H1 (cell line): ENCODE measurements around the gene ERI2. TPM values are rescaled to one million over a fixed set of nuclear protein-coding genes. Genes with fewer than 3 reads are reported as not detected.

ENCODE experiments used
- CTCF ChIA-PET: fragments of 300-600 bp; sonication (Branson Sonifier 250); formaldehyde crosslinking; loops from one replicate; lab custom pipeline; 2021; ENCODE audit not compliant: partially characterized antibody; lab: Charles Lee
- POLR2A ChIA-PET: fragments of 300-600 bp; sonication (Branson Sonifier 250); formaldehyde crosslinking; loops from one replicate; lab custom pipeline; 2021; ENCODE audit warnings: inconsistent platforms; ENCODE audit not compliant: partially characterized antibody; lab: Charles Lee
- DNase-seq, 2 experiments: peaks; one replicate each; pipeline versions ENCODE4 v3.0.0 to v3.0.0-alpha.2; 2010 to 2022; ENCODE audit warnings: low spot score in 2 of 2, low read depth in 1 of 2, mixed read lengths in 1 of 2
- FAIRE-seq: peaks from 2 replicates; lab custom pipeline; 2011; peaks lifted over from hg19 to GRCh38; lab: Jason Lieb, UNC
- H2AFZ ChIP-seq: 2 replicates; pipeline ENCODE4 v1.8.1; 2012; ENCODE audit warnings: low read length, inconsistent platforms
- H2AK5ac ChIP-seq: 2 replicates; pipeline ENCODE4 v1.6.1; 2013; ENCODE audit warnings: low read depth, low read length
- H2BK120ac ChIP-seq: replicated peaks from 2 replicates; pipeline ENCODE3; 2013; ENCODE audit warnings: low read depth, low read length, inconsistent platforms
- H2BK12ac ChIP-seq: 2 replicates; pipeline ENCODE4 v1.6.1; 2013; ENCODE audit warnings: low read depth, low read length
- H2BK15ac ChIP-seq: 2 replicates; pipeline ENCODE4 v1.6.1; 2013; ENCODE audit warnings: low read length
- H2BK20ac ChIP-seq: 2 replicates; pipeline ENCODE4 v1.6.1; 2013; ENCODE audit warnings: low read length
- H2BK5ac ChIP-seq: 2 replicates; pipeline ENCODE4 v1.6.1; 2013; ENCODE audit warnings: low read depth, low read length
- H3K14ac ChIP-seq: 2 replicates; pipeline ENCODE4 v1.6.1; 2013; ENCODE audit warnings: inconsistent platforms; ENCODE audit not compliant: insufficient read length
- H3K18ac ChIP-seq: 2 replicates; pipeline ENCODE4 v1.6.1; 2013; ENCODE audit warnings: low read length; ENCODE audit errors: extremely low read depth
- H3K23ac ChIP-seq: 2 replicates; pipeline ENCODE4 v1.6.1; 2013; ENCODE audit warnings: inconsistent platforms; ENCODE audit not compliant: insufficient read length
- H3K23me2 ChIP-seq: 2 replicates; pipeline ENCODE4 v1.6.1; 2013; ENCODE audit warnings: low read depth, low read length
- H3K27ac ChIP-seq: 2 replicates; pipeline ENCODE4 v1.6.1; 2011; ENCODE audit warnings: low read depth, low read length, inconsistent platforms
- H3K27me3 ChIP-seq, 4 experiments: replicated peaks in 1 of 4; 1 replicate in 1 of 4; 2 replicates in 3 of 4; pipeline versions ENCODE4 v1.6.1 to v1.8.1; 2011 to 2013; ENCODE audit warnings: low read length in 3 of 4, mild to moderate bottlenecking in 3 of 4, inconsistent platforms in 2 of 4, mixed read lengths in 2 of 4, moderate library complexity in 1 of 4; ENCODE audit not compliant: control insufficient read depth in 3 of 4, insufficient read depth in 3 of 4; ENCODE audit errors: extremely low read depth in 1 of 4
- H3K36me3 ChIP-seq, 4 experiments: 2 replicates each; pipeline versions ENCODE4 v1.6.1 to v1.8.1; 2011 to 2013; ENCODE audit warnings: mild to moderate bottlenecking in 4 of 4, low read length in 3 of 4, moderate library complexity in 2 of 4, control low read depth in 1 of 4, inconsistent platforms in 1 of 4; ENCODE audit not compliant: insufficient read depth in 4 of 4, control insufficient read depth in 2 of 4
- H3K4ac ChIP-seq: replicated peaks from 2 replicates; pipeline ENCODE3; 2013; ENCODE audit warnings: low read length, low read depth, mixed read lengths, inconsistent platforms; ENCODE audit not compliant: insufficient read length
- H3K4me1 ChIP-seq, 4 experiments: replicated peaks in 1 of 4; 1 replicate in 1 of 4; 2 replicates in 3 of 4; pipeline versions ENCODE4 v1.6.1 to v1.8.1; 2011 to 2013; ENCODE audit warnings: low read length in 3 of 4, inconsistent platforms in 2 of 4, mixed read lengths in 1 of 4; ENCODE audit not compliant: insufficient read depth in 4 of 4, control insufficient read depth in 3 of 4
- H3K4me2 ChIP-seq, 2 experiments: 2 replicates each; pipeline versions ENCODE4 v1.6.1 to v1.8.1; 2011 to 2013; ENCODE audit warnings: low read depth in 2 of 2, low read length in 2 of 2, control low read depth in 1 of 2, inconsistent platforms in 1 of 2, mild to moderate bottlenecking in 1 of 2; ENCODE audit not compliant: insufficient read depth in 1 of 2
- H3K4me3 ChIP-seq, 4 experiments: fragments of 200-600, 300-600 bp in 1 of 4; sonication (generic), shearing (Covaris generic), sonication (Bioruptor Twin) in 1 of 4; 2 replicates each; pipeline versions ENCODE4 v1.5.1 to v1.8.1; 2011 to 2016; ENCODE audit warnings: low read length in 4 of 4, low read depth in 3 of 4, control low read depth in 2 of 4, inconsistent platforms in 2 of 4, mild to moderate bottlenecking in 2 of 4, mixed read lengths in 1 of 4, moderate library complexity in 1 of 4; ENCODE audit not compliant: insufficient read depth in 2 of 4; ENCODE audit errors: extremely low read depth in 1 of 4
- H3K56ac ChIP-seq: replicated peaks from 2 replicates; pipeline ENCODE3; 2013; ENCODE audit warnings: low read depth, mild to moderate bottlenecking, mixed read lengths, low read length, inconsistent platforms; ENCODE audit not compliant: insufficient read length
- H3K79me1 ChIP-seq: 2 replicates; pipeline ENCODE4 v1.6.1; 2013; ENCODE audit warnings: low read depth, low read length, control low read depth
- H3K79me2 ChIP-seq, 2 experiments: 2 replicates each; pipeline versions ENCODE4 v1.6.1 to v1.8.1; 2012 to 2013; ENCODE audit warnings: low read length in 2 of 2, mild to moderate bottlenecking in 2 of 2, inconsistent platforms in 1 of 2; ENCODE audit not compliant: insufficient read depth in 2 of 2, control insufficient read depth in 1 of 2
- H3K9ac ChIP-seq, 4 experiments: replicated peaks in 1 of 4; 1 replicate in 1 of 4; 2 replicates in 3 of 4; pipeline versions ENCODE4 v1.6.1 to v1.8.1; 2011 to 2013; ENCODE audit warnings: low read depth in 3 of 4, low read length in 3 of 4, control low read depth in 2 of 4, mild to moderate bottlenecking in 2 of 4, moderate library complexity in 2 of 4, inconsistent platforms in 1 of 4; ENCODE audit errors: extremely low read depth in 1 of 4
- H3K9me3 ChIP-seq, 2 experiments: 2 replicates each; pipeline versions ENCODE4 v1.6.1 to v1.8.1; 2012 to 2013; ENCODE audit warnings: mild to moderate bottlenecking in 2 of 2, moderate library complexity in 2 of 2, control low read depth in 1 of 2, inconsistent platforms in 1 of 2, low read depth in 1 of 2, low read length in 1 of 2, mixed read lengths in 1 of 2; ENCODE audit not compliant: insufficient read depth in 2 of 2
- H4K20me1 ChIP-seq, 2 experiments: replicated peaks in 1 of 2; 2 replicates each; pipeline versions ENCODE3 to v1.8.1; 2011 to 2013; ENCODE audit warnings: inconsistent platforms in 2 of 2, low read length in 2 of 2, mild to moderate bottlenecking in 1 of 2; ENCODE audit not compliant: insufficient read depth in 2 of 2, control insufficient read depth in 1 of 2
- H4K5ac ChIP-seq: 2 replicates; pipeline ENCODE4 v1.6.1; 2013; ENCODE audit warnings: low read length, low read depth, mixed read lengths, inconsistent platforms; ENCODE audit not compliant: insufficient read length
- H4K8ac ChIP-seq: 2 replicates; pipeline ENCODE4 v1.8.0; 2013; ENCODE audit warnings: mild to moderate bottlenecking, moderate library complexity, low read length, inconsistent platforms; ENCODE audit not compliant: insufficient read depth; ENCODE audit errors: extremely low read depth
- H4K91ac ChIP-seq: replicated peaks from 2 replicates; pipeline ENCODE3; 2013; ENCODE audit warnings: low read length, mixed read lengths, inconsistent platforms; ENCODE audit not compliant: insufficient read length
- BCL11A ChIP-seq, 2 experiments: IDR thresholded peaks; one replicate each; pipeline ENCODE4 v1.6.1; 2011; ENCODE audit warnings: low read depth in 2 of 2, low read length in 2 of 2, mild to moderate bottlenecking in 2 of 2
- CHD2 ChIP-seq: IDR thresholded peaks from 2 replicates; pipeline ENCODE4 v1.6.1; 2012; ENCODE audit warnings: low read length, improper control_type of control experiment
- EZH2 ChIP-seq: fragments of 200-600 bp; sonication (generic); IDR thresholded peaks from 2 replicates; pipeline ENCODE4 v1.7.1; 2012; ENCODE audit warnings: low read depth, mild to moderate bottlenecking, moderate library complexity, low read length, inconsistent platforms; ENCODE audit not compliant: severe bottlenecking
- FOSL1 ChIP-seq: IDR thresholded peaks from 2 replicates; pipeline ENCODE4 v1.6.1; 2011; ENCODE audit warnings: mild to moderate bottlenecking, low read depth, low read length, moderate library complexity; ENCODE audit not compliant: insufficient read depth
- GTF2F1 ChIP-seq: IDR thresholded peaks from 2 replicates; pipeline ENCODE4 v1.6.1; 2012; ENCODE audit warnings: low read depth, low read length, improper control_type of control experiment, borderline replicate concordance
- JUN ChIP-seq: IDR thresholded peaks from 2 replicates; pipeline ENCODE4 v1.6.1; 2011; ENCODE audit warnings: low read depth, mild to moderate bottlenecking, improper control_type of control experiment, low read length
- KDM1A ChIP-seq: fragments of 200-600, 300-600 bp; sonication (generic); IDR thresholded peaks from 2 replicates; pipeline ENCODE4 v1.7.1; 2016; ENCODE audit warnings: mild to moderate bottlenecking, low read length, borderline replicate concordance
- KDM4A ChIP-seq: IDR thresholded peaks from one replicate; pipeline ENCODE4 v1.7.1; 2012; ENCODE audit warnings: low read depth, mild to moderate bottlenecking, moderate library complexity, low read length, inconsistent platforms; ENCODE audit not compliant: severe bottlenecking
- MAFK ChIP-seq: IDR thresholded peaks from 2 replicates; pipeline ENCODE4 v1.6.1; 2012; ENCODE audit warnings: low read depth, mild to moderate bottlenecking, improper control_type of control experiment, low read length
- RFX5 ChIP-seq: IDR thresholded peaks from 2 replicates; pipeline ENCODE4 v1.6.1; 2011; ENCODE audit warnings: low read depth, low read length, improper control_type of control experiment, borderline replicate concordance
- SAP30 ChIP-seq: fragments of 300-600 bp; sonication (generic); IDR thresholded peaks from 2 replicates; pipeline ENCODE4 v1.7.1; 2012; ENCODE audit warnings: low read length, moderate library complexity, mild to moderate bottlenecking, inconsistent platforms; ENCODE audit not compliant: insufficient read depth, insufficient replicate concordance
- ZNF274 ChIP-seq: IDR thresholded peaks from 2 replicates; pipeline ENCODE4 v1.7.0; 2012; ENCODE audit warnings: low read length, borderline replicate concordance; ENCODE audit errors: extremely low read depth
- polyA plus RNA-seq, 7 experiments: library from polyadenylated mRNA; depleted of rRNA in 3 of 7; stranded (reverse) in 5 of 7; unstranded in 2 of 7; fragments of >200 nt in 5 of 7; fragments of 200-250 nt in 2 of 7; gene quantifications; 1 replicate in 5 of 7; 2 replicates in 1 of 7; 4 replicates in 1 of 7; pipeline versions ENCODE4 v1.2.1 to v1.2.3, GENCODE V29; 2011 to 2013; ENCODE audit warnings: missing spikeins in 2 of 7, mixed read lengths in 2 of 7
- total RNA-seq: library from RNA; stranded (reverse); fragmentation: NEBNext Ultra II Directional; extraction: Animal tissue kit (Norgen Biotek cat#: 25700); gene quantifications from 2 replicates; pipeline ENCODE4 v1.2.1, GENCODE V29; 2021
- TF ChIP-seq, protein P1 (sequence below): IDR thresholded peaks from 2 replicates; pipeline ENCODE4 v1.6.1; 2012; ENCODE audit warnings: low read length, inconsistent platforms
- TF ChIP-seq, protein P2 (sequence below): IDR thresholded peaks from 2 replicates; pipeline ENCODE4 v1.6.1; 2012; ENCODE audit warnings: inconsistent platforms

The ERI2 gene
- total and polyA plus RNA-seq, 2 of the 8 experiments (the other 6 are each of a cell fraction or from before 2014, with no cell fraction given) = 11.0 to 12.6 TPM

DNA sequence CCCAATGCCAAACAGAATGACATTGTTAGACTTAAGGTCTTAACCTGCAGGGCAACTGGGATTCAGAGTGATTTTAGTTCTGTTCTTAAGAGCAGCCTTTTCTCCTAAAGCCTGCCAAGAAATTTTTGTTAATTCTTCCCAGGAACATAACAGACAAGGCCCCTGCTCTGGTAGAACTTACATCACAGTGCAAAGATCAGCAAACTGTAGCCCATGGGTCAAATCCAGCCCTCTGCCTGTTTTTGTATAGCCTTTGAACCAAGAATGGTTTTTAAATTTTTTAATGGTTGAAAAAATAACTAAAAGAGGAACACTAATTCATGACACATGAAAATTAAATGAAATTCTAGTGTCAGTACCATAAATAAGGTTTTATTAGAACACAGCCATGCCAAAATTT is 38.7 kb downstream of the ERI2 start:
- no peak overlapping the region for H4K8ac ChIP-seq
- H4K91ac ChIP-seq = no peak overlapping the region
- no peak overlapping the region for H3K27ac ChIP-seq
- no peak overlapping the region for H2BK20ac ChIP-seq
- no peaks in the 10 kb centered on the region for H3K9me3 ChIP-seq
- H3K27me3 ChIP-seq = no peaks in the 10 kb centered on the region; a peak in 1 of 7 replicates
- no peaks in the 10 kb centered on the region for H3K79me1 ChIP-seq
- no peak overlapping the region for H2BK5ac ChIP-seq
- no peak overlapping the region for H3K4me2 ChIP-seq
- no peak overlapping the region for H3K23ac ChIP-seq
- H3K14ac ChIP-seq = no peak overlapping the region
- H2BK120ac ChIP-seq = no peak overlapping the region
- no peaks in the 10 kb centered on the region for H3K36me3 ChIP-seq
- H3K4ac ChIP-seq = no peak overlapping the region
- H4K20me1 ChIP-seq = no peaks in the 10 kb centered on the region
- no peaks in the 10 kb centered on the region for H3K79me2 ChIP-seq
- no peak overlapping the region for H3K4me3 ChIP-seq
- H4K5ac ChIP-seq = no peak overlapping the region
- DNase-seq (no peak), FAIRE-seq (no peak)
- no peak overlapping the region for H2AK5ac ChIP-seq
- ChIA-PET CTCF (no interaction called here), POLR2A (no interaction called here)
- no peak overlapping the region for H3K18ac ChIP-seq
- no peaks in the 10 kb centered on the region for H3K23me2 ChIP-seq
- no peaks in the 10 kb centered on the region; a peak in 1 of 7 replicates for H3K4me1 ChIP-seq
- H2BK15ac ChIP-seq = no peak overlapping the region
- no peak overlapping the region for H3K9ac ChIP-seq
- H3K56ac ChIP-seq = no peak overlapping the region
- H2AFZ ChIP-seq = no peak overlapping the region
- H2BK12ac ChIP-seq = no peak overlapping the region
- TF ChIP-seq FOSL1 = no peak
- TF ChIP-seq RFX5 = no peak
- TF ChIP-seq CHD2 = no peak
- no peak for TF ChIP-seq KDM1A
- no peak for TF ChIP-seq MAFK
- TF ChIP-seq KDM4A = no peak
- TF ChIP-seq BCL11A (IDR thresholded peaks at IDR 0.05; ENCODE audit: low read depth in 2 of 2, low read length in 2 of 2) = no peak
- no peak for TF ChIP-seq SAP30
- TF ChIP-seq ZNF274 = no peak
- TF ChIP-seq, protein P1, sequence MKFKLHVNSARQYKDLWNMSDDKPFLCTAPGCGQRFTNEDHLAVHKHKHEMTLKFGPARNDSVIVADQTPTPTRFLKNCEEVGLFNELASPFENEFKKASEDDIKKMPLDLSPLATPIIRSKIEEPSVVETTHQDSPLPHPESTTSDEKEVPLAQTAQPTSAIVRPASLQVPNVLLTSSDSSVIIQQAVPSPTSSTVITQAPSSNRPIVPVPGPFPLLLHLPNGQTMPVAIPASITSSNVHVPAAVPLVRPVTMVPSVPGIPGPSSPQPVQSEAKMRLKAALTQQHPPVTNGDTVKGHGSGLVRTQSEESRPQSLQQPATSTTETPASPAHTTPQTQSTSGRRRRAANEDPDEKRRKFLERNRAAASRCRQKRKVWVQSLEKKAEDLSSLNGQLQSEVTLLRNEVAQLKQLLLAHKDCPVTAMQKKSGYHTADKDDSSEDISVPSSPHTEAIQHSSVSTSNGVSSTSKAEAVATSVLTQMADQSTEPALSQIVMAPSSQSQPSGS = no peak
- no peak for TF ChIP-seq GTF2F1
- TF ChIP-seq, protein P2, sequence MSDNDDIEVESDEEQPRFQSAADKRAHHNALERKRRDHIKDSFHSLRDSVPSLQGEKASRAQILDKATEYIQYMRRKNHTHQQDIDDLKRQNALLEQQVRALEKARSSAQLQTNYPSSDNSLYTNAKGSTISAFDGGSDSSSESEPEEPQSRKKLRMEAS = no peak
- no peak for TF ChIP-seq EZH2
- no peak for TF ChIP-seq JUN
